ENCODE results near the gene FGD5.

FGD5 gene

DNA sequence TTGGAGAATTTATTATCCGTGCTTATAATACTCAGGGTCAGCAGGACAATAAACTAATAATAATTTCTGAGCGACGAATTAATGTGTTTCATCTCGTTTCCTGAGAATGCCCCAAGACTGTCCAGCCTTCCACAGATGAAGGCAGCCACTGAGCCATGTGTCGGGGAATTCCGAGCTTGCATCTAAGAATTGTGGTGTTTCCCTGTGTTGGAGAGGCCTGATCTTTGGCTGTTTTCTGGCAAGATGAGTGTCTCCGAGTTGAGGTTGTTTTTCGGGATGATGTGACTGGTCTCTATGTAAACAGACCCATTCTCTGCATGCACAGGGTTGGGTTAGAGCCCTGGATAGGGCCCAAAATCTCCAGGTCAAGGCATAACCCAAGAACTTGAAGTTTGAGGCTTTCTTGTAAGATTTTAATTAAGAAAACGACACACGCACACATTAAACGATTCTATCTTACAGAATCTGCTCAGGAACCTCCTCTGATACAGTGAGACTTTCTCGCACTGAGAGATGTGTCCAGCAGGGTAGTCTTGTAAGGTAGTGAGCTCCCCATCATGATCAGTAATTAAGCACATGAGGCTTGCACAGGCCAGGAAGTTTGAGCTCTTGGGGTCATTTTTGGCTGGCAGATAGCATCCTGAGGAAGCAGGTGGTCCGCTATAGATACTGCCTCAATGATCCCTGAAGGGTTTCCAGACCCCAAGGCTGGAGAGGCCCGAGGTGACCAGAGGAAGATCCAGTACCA lies 14.4 kb downstream of the FGD5 start:
- Histone ChIP-seq H3K27me3 (ENCODE audit: control insufficient read depth, insufficient read depth, low read length) (no peaks in the 10 kb centered on the region), H3K27ac (ENCODE audit: low read depth, low read length) (no peak overlapping the region), H3K9me3 (ENCODE audit: control insufficient read depth, insufficient read depth, low read depth, low read length) (no peaks in the 10 kb centered on the region), H3K9ac (ENCODE audit: low read length) (no peak overlapping the region), H3K4me3 (ENCODE audit: low read depth, low read length) (no peak overlapping the region), H3K36me3 (ENCODE audit: control insufficient read depth, insufficient read depth, low read length) (no peaks in the 10 kb centered on the region), H3K4me1 (ENCODE audit: control insufficient read depth, insufficient read depth, low read length) (peaks cover 17% of the 10 kb centered on the region)

DNA sequence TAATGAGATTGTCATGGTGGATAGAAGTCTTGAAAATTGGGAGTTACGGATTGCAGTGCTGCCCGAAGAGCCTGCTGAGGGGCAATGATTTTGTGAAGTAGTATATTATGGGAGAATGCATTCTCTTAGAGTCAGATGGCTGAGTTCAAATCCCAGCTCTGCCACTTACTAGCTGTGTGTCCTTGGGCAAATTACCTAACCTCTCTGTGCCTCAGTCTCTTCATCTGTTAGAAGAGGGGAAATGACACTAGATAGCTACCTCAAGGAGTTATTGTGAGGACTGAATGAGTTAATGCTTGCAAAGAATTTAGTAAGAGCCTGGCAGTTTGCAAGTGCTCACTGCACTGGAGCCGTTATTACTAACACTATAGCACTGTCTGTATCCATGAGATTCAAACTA lies 15.4 kb downstream of the FGD5 start:
- no peak overlapping the region for H3K9ac ChIP-seq (ENCODE audit: low read length)
- no peaks in the 10 kb centered on the region for H3K9me3 ChIP-seq (ENCODE audit: control insufficient read depth, insufficient read depth, low read depth, low read length)
- H3K4me1 ChIP-seq (ENCODE audit: control insufficient read depth, insufficient read depth, low read length): peaks cover 25% of the 10 kb centered on the region
- H3K4me3 ChIP-seq (ENCODE audit: low read depth, low read length): no peak overlapping the region
- H3K27ac ChIP-seq (ENCODE audit: low read depth, low read length): no peak overlapping the region
- no peaks in the 10 kb centered on the region for H3K27me3 ChIP-seq (ENCODE audit: control insufficient read depth, insufficient read depth, low read length)
- no peaks in the 10 kb centered on the region for H3K36me3 ChIP-seq (ENCODE audit: control insufficient read depth, insufficient read depth, low read length)

DNA sequence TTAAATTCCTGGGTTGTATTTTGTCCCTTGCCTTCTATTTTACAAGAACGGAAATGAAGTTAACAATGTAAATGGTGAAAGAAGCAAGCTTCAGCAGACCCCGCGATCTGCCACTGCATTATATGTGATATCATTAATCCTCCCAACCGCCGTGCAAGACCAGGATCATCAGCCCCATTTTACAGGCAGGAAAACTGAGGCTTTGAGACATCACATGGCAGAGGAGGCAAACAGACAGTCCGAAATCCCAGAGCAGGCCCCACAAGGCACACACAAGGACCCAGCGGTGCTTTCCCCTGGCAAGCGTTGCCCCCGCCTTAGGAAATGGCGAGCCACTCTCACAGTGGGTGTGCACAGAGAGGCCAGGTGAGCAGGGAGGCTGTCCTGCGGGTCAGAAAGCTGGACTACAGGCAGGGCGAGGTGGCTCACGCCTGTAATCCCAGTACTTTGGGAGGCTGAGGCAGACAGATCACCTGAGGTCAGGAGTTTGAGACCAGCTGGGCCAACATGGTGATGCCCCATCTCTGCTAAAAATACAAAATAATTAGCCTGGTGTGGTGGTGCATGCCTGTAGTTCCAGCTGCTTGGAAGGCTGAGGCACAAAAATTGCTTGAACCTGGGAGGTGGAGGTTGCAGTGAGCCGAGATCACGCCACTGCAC lies 16.2 kb downstream of the FGD5 start:
- Histone ChIP-seq H3K4me1 (ENCODE audit: control insufficient read depth, insufficient read depth, low read length) (peaks cover 28% of the 10 kb centered on the region), H3K27ac (ENCODE audit: low read depth, low read length) (no peak overlapping the region), H3K27me3 (ENCODE audit: control insufficient read depth, insufficient read depth, low read length) (no peaks in the 10 kb centered on the region), H3K36me3 (ENCODE audit: control insufficient read depth, insufficient read depth, low read length) (no peaks in the 10 kb centered on the region), H3K9me3 (ENCODE audit: control insufficient read depth, insufficient read depth, low read depth, low read length) (no peaks in the 10 kb centered on the region), H3K4me3 (ENCODE audit: low read depth, low read length) (no peak overlapping the region), H3K9ac (ENCODE audit: low read length) (no peak overlapping the region)

DNA sequence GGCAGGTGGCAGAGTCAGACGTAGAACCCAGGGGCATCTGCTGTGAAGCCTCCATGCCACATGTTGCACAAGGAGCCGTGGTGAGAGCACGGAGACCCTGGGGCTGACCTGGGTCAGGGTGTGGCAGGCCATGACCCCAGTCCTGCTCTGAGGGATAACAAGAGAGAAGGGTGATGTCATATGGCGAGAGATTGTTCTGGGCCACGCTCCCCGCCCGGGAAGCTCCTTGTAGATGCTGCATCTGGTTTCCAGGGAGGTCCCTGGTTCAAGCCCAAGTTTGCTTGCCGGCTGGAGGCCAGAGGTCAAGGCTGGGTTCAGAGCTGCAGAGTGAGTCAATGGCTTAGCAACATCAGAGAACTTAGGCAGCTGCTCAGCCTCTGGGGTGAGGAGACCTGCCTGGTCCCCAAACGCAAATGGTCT lies 17.3 kb downstream of the FGD5 start:
- no peaks in the 10 kb centered on the region for H3K27me3 ChIP-seq (ENCODE audit: control insufficient read depth, insufficient read depth, low read length)

DNA sequence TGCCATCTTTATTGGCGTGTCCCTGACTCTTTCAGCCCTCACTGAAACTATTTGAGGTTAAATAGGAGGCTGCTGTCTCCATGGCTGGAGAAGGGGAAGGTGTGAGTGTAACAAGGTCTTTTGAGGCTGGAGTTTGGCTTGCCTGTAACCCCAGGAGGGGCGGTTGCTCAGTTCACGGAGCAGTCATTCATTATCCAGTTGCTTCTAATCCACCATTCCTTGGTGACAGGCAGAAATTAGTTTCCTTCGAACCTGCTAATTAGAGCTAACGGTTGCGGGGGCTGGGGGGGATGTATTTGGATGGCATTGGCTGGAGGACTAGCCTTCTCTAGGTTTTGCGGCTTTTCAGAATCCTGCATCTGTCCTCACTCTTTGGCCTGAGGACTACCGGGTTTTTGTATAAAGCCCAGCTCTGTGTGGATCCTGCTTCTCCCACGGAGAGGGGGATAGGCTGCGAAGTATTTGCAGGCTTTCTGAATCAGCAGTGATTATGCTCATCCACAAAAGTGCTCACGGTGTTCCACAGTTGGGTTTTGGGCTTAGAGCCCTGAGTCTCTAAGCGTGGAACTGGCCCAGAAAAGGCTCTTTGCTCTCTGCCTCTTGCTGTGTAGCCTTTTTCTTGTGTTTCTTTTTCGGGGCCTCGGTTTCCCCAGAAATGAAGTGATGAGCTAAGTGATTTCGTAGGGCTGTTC lies 18.6 kb downstream of the FGD5 start:
- no peaks in the 10 kb centered on the region for H3K9me3 ChIP-seq (ENCODE audit: control insufficient read depth, insufficient read depth, low read depth, low read length)
- H3K36me3 ChIP-seq (ENCODE audit: control insufficient read depth, insufficient read depth, low read length): no peaks in the 10 kb centered on the region
- H3K27me3 ChIP-seq (ENCODE audit: control insufficient read depth, insufficient read depth, low read length): no peaks in the 10 kb centered on the region
- H3K4me3 ChIP-seq (ENCODE audit: low read depth, low read length): no peak overlapping the region
- H3K4me1 ChIP-seq (ENCODE audit: control insufficient read depth, insufficient read depth, low read length): peaks cover 28% of the 10 kb centered on the region
- H3K9ac ChIP-seq (ENCODE audit: low read length): no peak overlapping the region
- no peak overlapping the region for H3K27ac ChIP-seq (ENCODE audit: low read depth, low read length)

More for the DNA sequence above, 17.3 kb downstream of the FGD5 start:
- no peak overlapping the region for H3K27ac ChIP-seq (ENCODE audit: low read depth, low read length)
- no peaks in the 10 kb centered on the region for H3K9me3 ChIP-seq (ENCODE audit: control insufficient read depth, insufficient read depth, low read depth, low read length)
- no peak overlapping the region for H3K9ac ChIP-seq (ENCODE audit: low read length)
- no peak overlapping the region for H3K4me3 ChIP-seq (ENCODE audit: low read depth, low read length)
- no peaks in the 10 kb centered on the region for H3K36me3 ChIP-seq (ENCODE audit: control insufficient read depth, insufficient read depth, low read length)
- H3K4me1 ChIP-seq (ENCODE audit: control insufficient read depth, insufficient read depth, low read length): peaks cover 28% of the 10 kb centered on the region

DNA sequence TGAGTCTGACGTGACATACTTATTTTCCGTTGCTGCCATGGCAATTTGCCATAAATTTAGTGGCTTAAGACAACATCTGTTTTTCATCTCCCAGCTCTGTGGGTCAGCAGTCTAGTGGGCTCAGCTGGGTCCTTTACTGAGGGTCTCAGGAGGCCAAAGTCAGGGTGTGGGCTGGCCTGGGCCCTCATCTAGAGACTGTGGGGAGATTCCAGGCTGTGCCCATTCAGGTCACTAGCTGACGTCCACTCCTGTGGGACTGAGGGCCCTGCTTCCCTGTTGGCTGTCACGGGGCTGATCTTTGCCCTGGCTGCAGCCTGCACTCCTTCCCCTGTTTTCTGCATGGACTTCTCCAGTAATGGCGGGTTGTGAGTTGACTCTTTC lies 19.1 kb downstream of the FGD5 start:
- H3K4me3 ChIP-seq (ENCODE audit: low read depth, low read length): no peak overlapping the region
- H3K27ac ChIP-seq (ENCODE audit: low read depth, low read length): no peak overlapping the region
- peaks cover 28% of the 10 kb centered on the region for H3K4me1 ChIP-seq (ENCODE audit: control insufficient read depth, insufficient read depth, low read length)
- no peak overlapping the region for H3K9ac ChIP-seq (ENCODE audit: low read length)
- H3K27me3 ChIP-seq (ENCODE audit: control insufficient read depth, insufficient read depth, low read length): no peaks in the 10 kb centered on the region
- no peaks in the 10 kb centered on the region for H3K9me3 ChIP-seq (ENCODE audit: control insufficient read depth, insufficient read depth, low read depth, low read length)
- no peaks in the 10 kb centered on the region for H3K36me3 ChIP-seq (ENCODE audit: control insufficient read depth, insufficient read depth, low read length)

DNA sequence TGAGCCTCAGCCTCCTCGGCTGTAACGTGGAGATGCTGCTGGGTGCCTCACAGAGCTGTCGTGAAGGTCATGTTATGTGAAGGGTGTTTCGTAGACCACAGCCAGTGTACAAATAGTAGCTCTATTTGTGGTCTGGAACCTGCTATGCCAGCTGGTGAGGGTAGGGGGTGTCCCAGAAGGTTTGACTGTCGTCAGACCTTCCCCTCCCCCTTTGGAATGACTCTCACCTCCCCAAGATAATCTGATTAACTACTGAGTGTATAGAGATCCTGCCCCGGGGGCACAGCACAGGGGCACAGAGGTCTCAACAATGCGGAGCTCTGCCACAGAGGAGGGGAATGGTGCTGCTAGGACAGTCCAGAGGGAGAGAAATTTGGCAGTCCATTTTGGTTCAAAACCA lies 20.5 kb downstream of the FGD5 start:
- no peak overlapping the region for H3K9ac ChIP-seq (ENCODE audit: low read length)
- H3K4me1 ChIP-seq (ENCODE audit: control insufficient read depth, insufficient read depth, low read length): peaks cover 28% of the 10 kb centered on the region
- H3K27ac ChIP-seq (ENCODE audit: low read depth, low read length): no peak overlapping the region

DNA sequence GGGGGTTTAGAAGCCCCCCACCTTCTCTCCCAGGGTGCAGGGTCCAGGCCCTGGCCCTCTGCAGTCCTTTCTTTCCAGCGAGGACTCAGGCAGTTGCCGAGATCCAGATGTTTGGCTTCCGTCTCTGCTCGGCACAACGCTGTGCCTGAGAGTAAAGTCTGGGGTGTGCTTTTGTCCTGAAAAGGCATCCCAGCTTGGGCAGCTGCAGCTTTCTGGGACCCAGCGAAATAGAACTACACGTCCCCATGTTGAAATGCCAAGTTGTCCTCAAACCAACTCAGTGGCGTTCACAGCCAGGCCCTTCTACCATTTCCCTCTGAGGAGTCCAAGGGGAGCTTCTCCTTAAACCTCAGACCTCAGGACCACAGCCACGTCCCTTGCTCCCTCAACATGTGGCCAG lies 23.1 kb downstream of the FGD5 start:
- H3K36me3 ChIP-seq (ENCODE audit: control insufficient read depth, insufficient read depth, low read length): no peaks in the 10 kb centered on the region
- H3K9ac ChIP-seq (ENCODE audit: low read length): no peak overlapping the region
- peaks cover 45% of the 10 kb centered on the region for H3K4me1 ChIP-seq (ENCODE audit: control insufficient read depth, insufficient read depth, low read length)
- H3K9me3 ChIP-seq (ENCODE audit: control insufficient read depth, insufficient read depth, low read depth, low read length): no peaks in the 10 kb centered on the region
- H3K4me3 ChIP-seq (ENCODE audit: low read depth, low read length): no peak overlapping the region
- no peak overlapping the region for H3K27ac ChIP-seq (ENCODE audit: low read depth, low read length)
- no peaks in the 10 kb centered on the region for H3K27me3 ChIP-seq (ENCODE audit: control insufficient read depth, insufficient read depth, low read length)

More for the DNA sequence above, 20.5 kb downstream of the FGD5 start:
- no peaks in the 10 kb centered on the region for H3K9me3 ChIP-seq (ENCODE audit: control insufficient read depth, insufficient read depth, low read depth, low read length)
- no peak overlapping the region for H3K4me3 ChIP-seq (ENCODE audit: low read depth, low read length)
- H3K27me3 ChIP-seq (ENCODE audit: control insufficient read depth, insufficient read depth, low read length): no peaks in the 10 kb centered on the region
- H3K36me3 ChIP-seq (ENCODE audit: control insufficient read depth, insufficient read depth, low read length): no peaks in the 10 kb centered on the region

DNA sequence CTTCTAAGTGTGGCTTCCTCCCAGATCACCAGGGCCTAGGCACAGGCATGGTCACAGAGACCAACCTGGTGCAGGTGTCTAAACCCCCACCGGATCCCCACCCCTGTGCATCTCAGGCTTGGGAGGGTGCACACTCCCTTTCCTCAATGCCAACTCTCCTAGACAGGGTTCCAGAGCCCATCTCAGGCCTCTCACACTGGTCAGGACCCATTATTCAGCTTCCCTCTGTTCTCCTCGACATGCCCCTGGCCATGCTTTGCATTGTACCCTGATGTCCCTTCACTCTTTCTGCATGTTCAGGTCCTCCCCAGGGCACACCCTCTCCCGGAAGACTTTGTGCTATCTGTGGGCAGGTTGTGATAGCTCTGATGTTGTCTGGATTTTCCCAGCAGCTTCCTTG lies 23.5 kb downstream of the FGD5 start:
- no peaks in the 10 kb centered on the region for H3K9me3 ChIP-seq (ENCODE audit: control insufficient read depth, insufficient read depth, low read depth, low read length)
- no peaks in the 10 kb centered on the region for H3K27me3 ChIP-seq (ENCODE audit: control insufficient read depth, insufficient read depth, low read length)
- no peaks in the 10 kb centered on the region for H3K36me3 ChIP-seq (ENCODE audit: control insufficient read depth, insufficient read depth, low read length)
- H3K27ac ChIP-seq (ENCODE audit: low read depth, low read length): no peak overlapping the region
- no peak overlapping the region for H3K4me3 ChIP-seq (ENCODE audit: low read depth, low read length)
- peaks cover 45% of the 10 kb centered on the region for H3K4me1 ChIP-seq (ENCODE audit: control insufficient read depth, insufficient read depth, low read length)
- H3K9ac ChIP-seq (ENCODE audit: low read length): no peak overlapping the region

DNA sequence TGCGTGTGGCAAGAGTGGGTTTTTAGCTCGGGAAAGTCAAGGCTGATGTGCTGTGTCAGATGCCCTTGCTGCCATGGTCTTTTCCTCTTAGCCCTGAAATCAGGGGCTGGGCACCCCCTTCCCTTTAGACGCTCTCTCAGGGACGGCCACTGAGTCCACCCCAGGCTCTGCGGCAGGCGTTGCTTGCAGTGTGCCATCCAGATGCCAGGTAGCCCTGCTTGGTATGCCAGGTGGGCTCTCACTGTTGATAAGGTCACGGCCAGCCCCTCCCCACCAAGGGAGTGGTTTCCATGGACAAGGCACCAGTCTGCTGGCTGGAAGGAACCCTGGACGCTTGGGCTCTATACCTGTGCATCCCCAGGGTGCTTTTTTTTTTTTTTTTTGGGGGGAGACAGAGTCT lies 24.6 kb downstream of the FGD5 start:
- Histone ChIP-seq H3K4me1 (ENCODE audit: control insufficient read depth, insufficient read depth, low read length) (peaks cover 46% of the 10 kb centered on the region), H3K4me3 (ENCODE audit: low read depth, low read length) (no peak overlapping the region), H3K36me3 (ENCODE audit: control insufficient read depth, insufficient read depth, low read length) (no peaks in the 10 kb centered on the region), H3K27me3 (ENCODE audit: control insufficient read depth, insufficient read depth, low read length) (no peaks in the 10 kb centered on the region), H3K9ac (ENCODE audit: low read length) (no peak overlapping the region), H3K9me3 (ENCODE audit: control insufficient read depth, insufficient read depth, low read depth, low read length) (no peaks in the 10 kb centered on the region), H3K27ac (ENCODE audit: low read depth, low read length) (no peak overlapping the region)

All from HUES6 (cell line).